Panc1 (cell line): ENCODE results near the gene TSPYL1. TPM values are rescaled to one million over a fixed set of nuclear protein-coding genes. Genes with fewer than 3 reads are reported as not detected.

ENCODE experiments used
- ATAC-seq: fragments of 200-7000 bp; cut with Tn5 transposase; 2 replicates; pipeline ENCODE4 v1.9.1; 2020; ENCODE audit warnings: mild to moderate bottlenecking, moderate library complexity
- BruUV-seq: library from RNA; stranded (reverse); fragments of 400-500 nt; replicated peaks from 2 replicates; lab custom pipeline; 2021; lab: Mats Ljungman, UMichigan
- CTCF ChIA-PET: fragments of 300-600 bp; sonication (Branson Sonifier 250); formaldehyde crosslinking; loops from one replicate; lab custom pipeline; 2022; ENCODE audit warnings: antibody characterized with exemption; lab: Charles Lee
- POLR2A ChIA-PET: fragments of 300-600 bp; sonication (Branson Sonifier 250); formaldehyde crosslinking; loops from one replicate; lab custom pipeline; 2022; ENCODE audit warnings: antibody characterized with exemption; lab: Charles Lee
- DNase-seq: peaks from one replicate; pipeline ENCODE4 v3.0.0-alpha.2; 2010; ENCODE audit warnings: low read depth, low spot score
- H3K27ac ChIP-seq: 2 replicates; pipeline ENCODE4 v1.5.1; 2011; ENCODE audit warnings: mild to moderate bottlenecking, low read length, inconsistent platforms
- H3K27me3 ChIP-seq: fragments of 200-500 bp; sonication (Bioruptor generic); 2 replicates; pipeline ENCODE4 v1.6.0; 2014; ENCODE audit warnings: low read length, inconsistent platforms; ENCODE audit not compliant: control insufficient read depth, insufficient read depth
- H3K36me3 ChIP-seq: fragments of 200-500 bp; sonication (Bioruptor generic); 2 replicates; pipeline ENCODE4 v1.5.1; 2014; ENCODE audit warnings: inconsistent platforms, mild to moderate bottlenecking, low read length, moderate library complexity; ENCODE audit not compliant: control insufficient read depth, insufficient read depth
- H3K4me1 ChIP-seq: 2 replicates; pipeline ENCODE4 v1.5.1; 2011; ENCODE audit warnings: inconsistent platforms, mild to moderate bottlenecking, low read length, moderate library complexity; ENCODE audit not compliant: control insufficient read depth, insufficient read depth
- H3K4me3 ChIP-seq, 2 experiments: 2 replicates each; pipeline ENCODE4 v1.5.1; 2011 to 2012; ENCODE audit warnings: low read depth in 2 of 2, low read length in 2 of 2, mild to moderate bottlenecking in 2 of 2, inconsistent platforms in 1 of 2, moderate library complexity in 1 of 2
- H3K9me3 ChIP-seq: fragments of 200-500 bp; sonication (Bioruptor generic); 2 replicates; pipeline ENCODE4 v1.5.1; 2014; ENCODE audit warnings: low read depth, mild to moderate bottlenecking, inconsistent platforms, low read length, moderate library complexity; ENCODE audit not compliant: control insufficient read depth, insufficient read depth
- CTCF ChIP-seq: fragments of 450-650 bp; IDR thresholded peaks from 2 replicates; pipeline ENCODE4 v1.5.1; 2017; ENCODE audit warnings: mild to moderate bottlenecking
- POLR2AphosphoS5 ChIP-seq: IDR thresholded peaks from 2 replicates; pipeline ENCODE4 v1.6.1; 2012; ENCODE audit warnings: mild to moderate bottlenecking, low read depth, low read length, moderate library complexity
- REST ChIP-seq, 2 experiments: IDR thresholded peaks; 2 replicates each; pipeline ENCODE4 v1.6.1; 2011 to 2012; ENCODE audit warnings: low read depth in 2 of 2, control low read depth in 1 of 2, low read length in 1 of 2, mild to moderate bottlenecking in 1 of 2, moderate library complexity in 1 of 2; ENCODE audit not compliant: insufficient read depth in 1 of 2
- SIN3A ChIP-seq: IDR thresholded peaks from 2 replicates; pipeline ENCODE4 v1.6.1; 2012; ENCODE audit warnings: low read depth, mild to moderate bottlenecking, low read length, moderate library complexity, borderline replicate concordance; ENCODE audit not compliant: insufficient read depth
- TCF7L2 ChIP-seq: IDR thresholded peaks from 2 replicates; pipeline ENCODE4 v1.6.1; 2011; ENCODE audit warnings: mild to moderate bottlenecking, low read depth, low read length, inconsistent platforms
- in situ Hi-C: cut with HindIII; loops from 2 replicates; pipeline ENCODE4 v1.10.0; 2016; ENCODE audit warnings: low sequenced_read_pairs, low pct_unique_long_range_greater_than_20kb
- intact Hi-C: fragments of 100-400 bp; cut with micrococcal nuclease; formaldehyde crosslinking; loops from one replicate; pipeline ENCODE4 v1.10.0; 2022; ENCODE audit not compliant: unreplicated experiment
- total RNA-seq: library from RNA; stranded (reverse); gene quantifications from one replicate; pipeline ENCODE4 v1.2.1, GENCODE V29; 2021; ENCODE audit not compliant: unreplicated experiment

TSPYL1 gene
- total RNA-seq, 1 experiment from 2014 or later = 103 TPM

- in situ Hi-C loops = no loop called here
- CTCF ChIA-PET = interaction anchor here (1.0 kb wide), 1 partner anchor 12 kb away, joined by 3 read pairs; no protein-coding TSS in a partner anchor
These were observed 21.2 kb downstream of the TSPYL1 start for GRCh38 chr6:116258520-116258919.

GRCh38 chr6:116256694-116257093 lies 23.0 kb downstream of the TSPYL1 start:
- Histone ChIP-seq H3K9me3 (no peaks in the 10 kb centered on the region), H3K36me3 (no peaks in the 10 kb centered on the region; the same call in 1 of the 2 replicates), H3K27me3 (no peaks in the 10 kb centered on the region), H3K27ac (no peak overlapping the region), H3K4me1 (peaks cover 23% of the 10 kb centered on the region), H3K4me3 (no peak overlapping the region)
- in situ Hi-C loops (no loop called here), intact Hi-C loops (no loop called here)
- ChIA-PET CTCF (no interaction called here), POLR2A (no interaction called here)
- DNase-seq (no peak), ATAC-seq (no peak)
- TF ChIP-seq CTCF (no peak), TCF7L2 (no peak), SIN3A (no peak), POLR2AphosphoS5 (no peak), REST (IDR thresholded peaks at IDR 0.05; ENCODE audit: insufficient read depth in 1 of 2, low read depth in 2 of 2, low read length in 1 of 2) (no peak)
- BruUV-seq = no TSS peak

More at GRCh38 chr6:116258520-116258919, 21.2 kb downstream of the TSPYL1 start:
- no peak for TF ChIP-seq TCF7L2
- no peak for TF ChIP-seq CTCF
- no peak for TF ChIP-seq POLR2AphosphoS5
- TF ChIP-seq REST (IDR thresholded peaks at IDR 0.05; ENCODE audit: insufficient read depth in 1 of 2, low read depth in 2 of 2, low read length in 1 of 2) = no peak
- TF ChIP-seq SIN3A = no peak
- intact Hi-C loops = no loop called here
- Histone ChIP-seq H3K4me1 (peaks cover 10% of the 10 kb centered on the region), H3K36me3 (no peaks in the 10 kb centered on the region; the same call in 1 of the 2 replicates), H3K27ac (no peak overlapping the region), H3K27me3 (no peaks in the 10 kb centered on the region), H3K4me3 (no peak overlapping the region), H3K9me3 (no peaks in the 10 kb centered on the region)
- POLR2A ChIA-PET = interaction anchor here (0.6 kb wide), 1 partner anchor 74 kb away, joined by 3 read pairs; no protein-coding TSS in a partner anchor
- DNase-seq (no peak), ATAC-seq (no peak)
- no TSS peak for BruUV-seq
